GM19467 (cell line): Measurements from ENCODE around the gene C16orf96.

ENCODE experiments used
- ATAC-seq: cut with Tn5 transposase; IDR thresholded peaks from one replicate; pipeline ENCODE4 v1.9.1; 2021; ENCODE audit warnings: mild to moderate bottlenecking, moderate library complexity; ENCODE audit not compliant: unreplicated experiment

The C16orf96 gene

GRCh38 chr16:4599037-4599436, 42.9 kb downstream of the C16orf96 start:
- no peak for ATAC-seq

DNA sequence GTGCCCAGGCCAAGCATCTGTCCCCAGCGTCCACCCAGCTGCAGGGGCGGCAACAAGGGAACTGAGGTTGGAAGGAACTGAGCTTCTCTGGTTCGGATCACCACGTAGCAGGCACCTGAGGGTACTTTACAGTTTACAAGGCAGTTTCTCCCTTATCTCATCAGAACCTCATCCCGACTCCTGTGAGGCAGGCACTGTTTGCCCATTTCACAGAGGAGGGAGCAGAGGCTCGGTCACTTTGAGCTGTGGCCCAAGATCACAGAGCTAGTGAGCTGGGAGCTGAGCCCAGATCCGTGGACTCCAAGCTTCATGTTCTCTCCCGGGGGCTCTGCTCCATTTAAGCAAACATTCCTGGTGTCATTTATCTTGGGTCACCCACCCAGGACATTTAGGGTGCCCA, 43.4 kb downstream of the C16orf96 start:
- no peak for ATAC-seq

DNA sequence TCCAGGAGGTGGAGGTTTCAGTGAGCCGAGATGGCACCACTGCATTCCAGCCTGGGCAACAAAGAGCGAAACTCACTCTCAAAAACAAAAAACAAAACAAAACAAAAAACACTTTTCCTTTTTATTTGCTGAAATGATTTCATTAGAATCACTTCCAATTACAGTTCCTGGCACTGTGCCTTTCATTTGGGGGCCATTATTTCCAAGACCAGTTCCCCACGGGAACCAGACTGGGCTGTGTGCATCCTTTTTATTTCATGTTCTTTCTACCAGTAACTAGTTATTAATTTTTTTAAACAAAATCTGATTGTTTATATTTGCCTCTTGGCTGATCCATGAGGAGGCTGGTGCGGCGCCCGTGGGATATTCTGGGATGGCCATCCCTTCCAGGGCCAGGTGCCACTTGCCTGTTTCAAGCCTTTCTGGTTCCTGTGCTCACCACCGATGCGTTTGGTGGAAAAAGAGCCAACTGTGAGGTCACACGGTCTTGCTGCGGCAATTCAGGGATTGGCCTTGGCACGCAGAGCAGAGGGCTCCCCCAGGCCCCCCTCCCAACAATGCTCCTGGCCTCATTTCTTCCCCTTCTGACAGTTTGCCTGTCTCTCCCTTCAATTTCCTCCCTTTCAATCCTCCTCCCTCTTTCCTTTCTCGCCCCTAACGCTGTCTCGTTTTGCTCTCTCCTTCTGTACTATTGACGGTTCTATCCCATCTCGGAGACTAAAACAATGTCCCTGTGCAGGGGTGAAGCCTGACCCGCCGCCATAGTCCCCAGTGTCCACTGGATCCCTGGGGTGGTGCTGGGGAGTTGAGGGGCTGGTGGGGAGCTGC, 45.1 kb downstream of the C16orf96 start:
- no peak for ATAC-seq

GRCh38 chr16:4601864-4602186, 45.7 kb downstream of the C16orf96 start:
- ATAC-seq = no peak

DNA sequence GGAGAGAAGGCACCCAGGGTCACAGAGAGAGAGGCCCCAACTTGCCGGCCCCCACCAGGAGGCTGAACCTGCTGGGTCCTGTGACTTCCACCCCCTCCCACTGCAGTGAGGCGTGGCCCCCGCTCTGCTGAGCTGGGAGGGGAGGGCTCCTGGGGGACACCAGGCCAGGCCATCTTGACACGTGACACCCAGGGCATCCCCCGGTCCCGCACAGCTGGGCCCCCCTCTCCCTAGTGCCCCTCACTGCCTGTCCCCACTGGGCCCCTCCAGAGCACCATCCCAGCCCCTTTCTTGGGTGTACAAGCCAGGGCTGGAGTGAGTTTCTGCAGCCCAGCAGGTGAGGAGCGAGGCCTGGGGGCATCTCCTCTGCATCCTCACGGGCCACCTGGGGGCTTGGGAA, 46.2 kb downstream of the C16orf96 start:
- no peak for ATAC-seq

DNA sequence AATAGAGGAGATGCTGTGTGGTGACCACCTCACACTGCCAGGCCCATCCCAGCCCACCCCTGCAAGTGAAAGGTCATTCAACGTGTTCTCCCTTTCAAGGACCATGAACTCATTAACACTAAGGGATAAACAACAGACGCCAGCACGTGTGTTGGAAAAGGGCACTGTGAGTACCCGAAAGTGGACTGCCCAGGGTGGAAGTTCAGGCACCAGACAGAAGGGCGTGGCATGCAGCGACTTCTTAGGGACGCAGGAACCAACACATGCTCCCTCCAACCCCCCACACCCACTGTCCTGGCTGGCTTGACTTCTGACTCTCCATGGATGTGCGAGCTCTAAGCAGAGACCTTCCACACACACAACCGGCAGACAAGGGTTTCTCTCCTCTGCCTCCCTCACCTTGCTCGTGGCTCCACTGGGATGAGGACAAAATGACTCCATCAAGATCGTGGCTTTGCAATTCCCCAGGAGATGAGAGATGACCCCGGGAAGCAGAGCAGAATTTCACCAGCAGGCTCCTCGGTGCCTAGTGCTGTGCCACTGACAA, 47.6 kb downstream of the C16orf96 start:
- no peak for ATAC-seq

- no peak for ATAC-seq
Observed at GRCh38 chr16:4604401-4604800, 48.3 kb downstream of the C16orf96 start.

GRCh38 chr16:4606354-4606753, 50.2 kb downstream of the C16orf96 start:
- ATAC-seq = no peak

GRCh38 chr16:4607841-4608703, 51.9 kb downstream of the C16orf96 start:
- ATAC-seq = no peak

GRCh38 chr16:4608704-4608980, 52.5 kb downstream of the C16orf96 start:
- no peak for ATAC-seq

- ATAC-seq = no peak
Observed at GRCh38 chr16:4609200-4610010, 53.3 kb downstream of the C16orf96 start.

DNA sequence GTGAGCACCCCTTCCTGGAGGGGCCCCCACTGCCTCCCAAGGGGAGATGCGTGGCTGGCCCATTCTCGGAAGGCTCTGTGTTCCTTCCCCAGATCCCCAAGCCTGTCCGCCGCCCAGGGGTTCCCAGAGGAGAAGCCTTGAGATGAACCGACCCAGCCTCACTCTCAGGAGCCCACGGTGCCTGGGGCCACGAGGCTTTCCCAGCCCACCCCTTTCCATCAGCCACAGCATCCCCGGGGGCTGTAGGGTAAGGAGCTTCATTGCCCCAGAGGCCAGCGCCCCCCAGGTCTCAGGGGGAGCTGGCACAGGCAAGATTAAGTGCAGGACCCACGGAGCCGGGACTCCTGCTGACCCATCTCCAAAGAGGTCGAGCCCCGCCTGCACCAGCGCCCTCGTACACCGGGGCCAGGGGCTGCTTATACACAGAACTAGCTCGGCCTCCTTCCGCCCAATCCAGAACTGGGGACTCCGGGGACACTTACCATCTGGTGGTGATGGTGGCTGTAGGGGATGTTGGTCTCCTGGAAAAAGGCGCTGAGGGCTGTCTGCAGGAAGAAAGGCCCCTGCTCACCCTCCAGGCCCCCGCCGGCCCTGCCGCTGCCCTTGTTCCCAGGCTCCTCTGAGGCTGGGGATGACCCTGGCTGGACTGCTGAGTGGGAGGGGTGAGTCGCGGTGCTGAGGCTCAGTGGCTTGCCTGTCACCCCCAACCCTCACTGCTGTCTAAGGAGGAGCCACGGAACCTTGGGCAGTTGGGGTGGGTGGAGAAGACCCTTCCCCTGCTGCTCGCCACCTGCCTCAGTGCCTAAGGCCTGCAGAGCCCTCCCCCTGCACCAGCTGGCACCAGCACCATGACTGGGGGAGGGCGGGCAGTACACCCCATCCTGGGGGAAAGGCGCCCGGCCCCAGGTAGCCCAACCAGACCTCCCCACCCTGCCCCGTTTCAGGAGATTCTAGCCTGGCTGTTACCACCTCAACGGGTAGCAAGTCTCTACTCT, 54.2 kb downstream of the C16orf96 start:
- ATAC-seq = no peak

DNA sequence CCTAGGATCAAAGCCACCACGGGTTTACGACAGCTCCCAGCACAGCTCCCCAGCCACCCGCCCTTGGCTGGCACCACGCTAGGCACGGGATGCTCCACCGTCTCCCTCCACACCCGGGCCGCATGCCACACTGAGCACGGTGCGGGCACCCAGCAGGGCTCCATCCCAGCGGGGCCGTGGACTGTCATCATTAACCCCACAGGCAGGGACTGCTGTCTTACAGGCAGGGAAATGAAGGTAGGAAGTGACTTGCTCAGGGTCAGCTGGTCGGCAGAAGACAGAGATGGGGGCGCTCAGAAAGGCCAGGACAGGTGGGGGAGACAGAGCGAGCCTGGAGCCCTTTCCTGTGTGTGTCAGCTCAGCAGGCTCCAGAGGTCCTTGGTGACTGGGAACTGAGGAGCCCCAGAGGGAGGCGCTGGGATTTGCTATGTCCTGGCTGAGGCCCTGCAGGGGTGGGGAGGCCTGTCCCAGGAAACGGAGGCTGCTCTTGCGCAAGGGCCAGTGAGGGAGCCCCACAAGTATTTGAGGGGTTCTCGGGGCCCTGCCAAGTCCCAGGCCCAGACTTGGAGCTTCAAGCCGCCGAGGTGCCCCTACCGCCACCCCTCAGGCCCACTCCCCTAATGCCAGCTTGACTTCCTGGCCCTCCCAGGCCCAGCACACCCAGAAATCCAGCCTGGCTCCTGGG, 55.3 kb downstream of the C16orf96 start:
- ATAC-seq = no peak

GRCh38 chr16:4612474-4612931, 56.4 kb downstream of the C16orf96 start:
- ATAC-seq = no peak

DNA sequence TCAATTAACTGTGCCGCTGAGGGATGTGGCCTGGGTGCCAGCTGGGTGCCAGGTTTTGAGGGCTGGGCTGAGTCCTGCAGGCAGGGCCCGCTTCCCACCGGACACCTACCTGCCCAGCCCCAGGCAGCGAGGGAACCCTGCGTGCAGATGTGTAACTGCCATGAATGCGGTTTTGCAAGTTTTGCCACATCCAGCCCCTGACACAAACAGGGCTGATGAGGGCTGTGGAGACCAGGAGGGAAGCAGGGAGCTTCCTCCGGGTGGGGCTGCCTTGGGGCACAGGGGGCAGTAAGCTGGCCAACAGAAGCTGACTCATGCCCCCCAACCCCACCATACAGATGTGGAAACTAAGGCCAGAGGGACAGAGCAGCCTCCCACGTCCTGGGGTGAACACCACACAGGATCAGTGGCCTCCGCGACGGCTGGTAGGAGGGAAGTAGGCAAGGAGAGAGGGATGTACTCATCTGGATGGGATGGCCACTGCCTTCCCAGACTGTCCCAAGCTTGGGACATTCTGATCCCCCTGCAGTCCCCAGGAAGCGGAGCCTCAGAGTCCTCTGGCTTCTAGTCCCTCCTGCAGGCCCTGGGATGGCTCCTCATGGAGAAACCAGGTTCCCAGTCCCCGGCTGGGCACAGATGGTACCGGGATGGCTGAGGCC, 57.0 kb downstream of the C16orf96 start:
- no peak for ATAC-seq

DNA sequence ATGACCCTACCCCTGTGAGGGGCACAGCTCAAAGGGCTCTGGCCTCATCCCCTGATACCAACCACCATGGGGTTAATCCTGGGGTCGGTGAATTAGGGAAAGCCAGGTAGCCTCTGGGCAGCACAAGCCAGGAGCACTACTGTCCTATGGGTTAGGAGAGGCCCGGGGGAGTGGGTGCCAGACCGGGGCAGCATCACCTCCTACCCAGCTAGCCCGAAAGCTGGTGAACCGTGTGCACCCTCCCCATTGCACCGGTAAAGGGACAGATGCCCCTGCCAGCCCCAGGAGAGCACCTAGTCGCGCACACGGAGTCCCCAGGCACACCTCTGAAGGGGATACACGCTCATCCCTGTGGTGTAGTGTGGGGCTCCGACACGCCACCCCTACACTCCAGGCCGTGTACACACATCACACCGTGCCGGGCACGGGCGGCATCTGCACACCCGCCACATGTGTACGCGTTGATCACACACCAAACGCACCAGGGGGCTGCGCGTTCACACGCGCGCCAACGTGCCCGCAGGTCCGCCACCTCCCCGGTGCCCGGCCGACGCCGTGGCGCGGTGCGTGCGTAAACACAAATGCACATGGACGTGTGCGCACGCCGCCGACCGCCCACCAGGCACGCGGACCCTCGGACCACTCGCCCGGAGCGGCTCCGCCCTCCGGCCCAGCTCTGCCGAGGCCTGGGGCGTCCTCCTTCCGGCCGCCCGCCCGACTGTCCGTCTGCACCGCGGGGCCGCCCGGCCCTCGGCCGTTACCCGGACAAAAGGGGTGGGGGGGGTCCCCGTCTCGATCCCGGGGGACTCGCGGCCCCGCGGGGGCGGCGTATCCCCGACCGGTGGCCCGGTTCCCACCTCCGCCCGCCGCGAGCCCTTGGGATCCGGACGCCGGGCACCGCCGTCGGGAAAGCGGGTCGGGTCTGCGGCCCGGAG, 57.8 kb downstream of the C16orf96 start:
- no peak for ATAC-seq

DNA sequence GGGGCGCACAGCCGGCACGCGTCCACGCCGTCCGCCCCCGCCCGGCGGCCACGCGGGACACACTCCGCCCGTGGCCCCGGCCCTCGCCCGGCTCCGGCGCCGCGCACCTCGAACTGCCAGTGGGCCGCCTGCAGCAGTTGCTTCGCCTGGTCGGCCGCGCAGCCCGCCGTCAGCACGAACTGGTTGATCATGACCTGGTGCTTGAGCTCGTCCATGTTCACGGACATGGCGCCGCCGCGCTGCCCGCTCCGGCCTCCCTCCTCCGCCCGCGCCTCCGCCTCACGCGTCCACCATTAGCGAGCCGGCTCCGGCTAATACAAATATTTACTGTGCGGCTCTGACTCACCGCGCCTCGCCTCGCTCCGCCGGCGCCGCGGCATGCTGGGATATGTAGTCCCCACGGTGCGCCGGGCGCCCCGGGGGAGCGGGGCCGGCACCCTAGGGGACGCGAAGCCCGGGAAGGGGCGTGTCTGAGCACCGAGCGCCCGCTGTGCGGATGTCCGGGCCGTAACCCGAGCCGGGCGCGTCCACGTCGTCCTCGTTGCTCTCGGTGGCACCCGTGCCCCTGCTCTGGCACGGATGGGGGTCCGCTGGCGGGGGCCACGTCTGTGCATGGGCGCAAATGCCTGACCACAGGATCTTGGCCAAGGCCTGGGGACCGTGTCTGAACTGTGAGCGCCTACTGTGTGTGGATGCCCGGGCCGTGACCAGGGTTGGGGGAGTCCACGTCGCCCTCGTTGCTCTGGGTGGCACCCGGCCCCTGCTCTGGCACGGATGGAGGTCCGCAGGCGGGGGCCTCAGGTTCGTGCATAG, 58.6 kb downstream of the C16orf96 start, which contains the start of gene UBALD1:
UBALD1 (minus strand) TSS at position 318 of the 813 bp plus-strand sequence; CDS start at position 227, 91 bp downstream.
- peak; percentile 48 for ATAC-seq
